ENCODE data around the gene MT2A. TPM values are rescaled to one million over a fixed set of nuclear protein-coding genes. Genes with fewer than 3 reads are reported as not detected.

The MT2A gene
- total RNA-seq, 1 experiment from 2014 or later, result 683 TPM

- no peak for ATAC-seq
- H3F3A ChIP-seq (ENCODE audit: low read length, unreplicated experiment), result no peaks in the 10 kb centered on the region
- ChIA-PET CTCF (interaction anchor here (0.5 kb wide), 1 partner anchor 52 kb away, joined by 7 read pairs; no protein-coding TSS in a partner anchor), POLR2A (ENCODE audit: unreplicated experiment) (no interaction called here)
- H3K9me3 ChIP-seq (ENCODE audit: low read length), result no peaks in the 10 kb centered on the region
- H3K27me3 ChIP-seq (ENCODE audit: low read length), result no peaks in the 10 kb centered on the region
- no peaks in the 10 kb centered on the region for H3K36me3 ChIP-seq (ENCODE audit: low read depth, low read length)
- no peak overlapping the region for H3K4me2 ChIP-seq (ENCODE audit: low read length)
- H3K4me3 ChIP-seq (ENCODE audit: low read length), result no peak overlapping the region
- no peak overlapping the region for H3K9ac ChIP-seq (ENCODE audit: low read length)
- H4K20me1 ChIP-seq (ENCODE audit: low read length), result no peaks in the 10 kb centered on the region
- no peak for TF ChIP-seq CTCF (conservative IDR thresholded peaks at IDR 0.05; ENCODE audit: low read depth, low read length)
- TF ChIP-seq EZH2 (IDR thresholded peaks at IDR 0.05; ENCODE audit: low read length, unreplicated experiment), result no peak
- no peak for TF ChIP-seq EZH2phosphoT487 (IDR thresholded peaks at IDR 0.05; ENCODE audit: borderline replicate concordance, low read length)
- no peak overlapping the region for H3K27ac ChIP-seq (ENCODE audit: low read length)
- H3K79me2 ChIP-seq (ENCODE audit: low read length), result no peaks in the 10 kb centered on the region
- no TSS peak for BruUV-seq (replicated peaks)
- H3K9me2 ChIP-seq (replicated peaks; ENCODE audit: low read length), result no peaks in the 10 kb centered on the region
- no peak overlapping the region for H2AFZ ChIP-seq (ENCODE audit: low read length)
- peaks cover 15% of the 10 kb centered on the region for H3K4me1 ChIP-seq (ENCODE audit: insufficient read depth, low read length)
- intact Hi-C loops (cut with micrococcal nuclease), result no loop called here
- DNase-seq, result no peak
Measured at GRCh38 chr16:56647641-56648431, 39.5 kb downstream of the MT2A start.

GRCh38 chr16:56649271-56649670 lies 40.9 kb downstream of the MT2A start:
- Histone ChIP-seq H3K9ac (ENCODE audit: low read length) (no peak overlapping the region), H2AFZ (ENCODE audit: low read length) (no peak overlapping the region), H3K4me3 (ENCODE audit: low read length) (no peak overlapping the region), H3K36me3 (ENCODE audit: low read depth, low read length) (no peaks in the 10 kb centered on the region), H3K9me2 (replicated peaks; ENCODE audit: low read length) (no peaks in the 10 kb centered on the region), H3K4me1 (ENCODE audit: insufficient read depth, low read length) (peaks cover 15% of the 10 kb centered on the region), H3K4me2 (ENCODE audit: low read length) (peak overlapping the region; percentile 12; the same call in 1 of the 2 replicates), H3K9me3 (ENCODE audit: low read length) (no peaks in the 10 kb centered on the region), H3F3A (ENCODE audit: low read length, unreplicated experiment) (no peaks in the 10 kb centered on the region), H4K20me1 (ENCODE audit: low read length) (no peaks in the 10 kb centered on the region), H3K27ac (ENCODE audit: low read length) (no peak overlapping the region), H3K79me2 (ENCODE audit: low read length) (no peaks in the 10 kb centered on the region), H3K27me3 (ENCODE audit: low read length) (no peaks in the 10 kb centered on the region)
- CTCF ChIA-PET, result interaction anchor here (1.0 kb wide), 1 partner anchor 53 kb away, joined by 3 read pairs; no protein-coding TSS in a partner anchor
- ATAC-seq, result peak; percentile 14; the same call in 1 of the 2 replicates
- no peak for TF ChIP-seq CTCF (conservative IDR thresholded peaks at IDR 0.05; ENCODE audit: low read depth, low read length)
- no peak for TF ChIP-seq EZH2phosphoT487 (IDR thresholded peaks at IDR 0.05; ENCODE audit: borderline replicate concordance, low read length)
- no peak for TF ChIP-seq EZH2 (IDR thresholded peaks at IDR 0.05; ENCODE audit: low read length, unreplicated experiment)
- no peak for DNase-seq
- BruUV-seq (replicated peaks), result no TSS peak
- POLR2A ChIA-PET (ENCODE audit: unreplicated experiment), result interaction anchor here (0.7 kb wide), 1 partner anchor 1179 kb away, joined by 3 read pairs; no protein-coding TSS in a partner anchor
- intact Hi-C loops (cut with micrococcal nuclease), result no loop called here

- POLR2A ChIA-PET (ENCODE audit: unreplicated experiment), result no interaction called here
- CTCF ChIA-PET, result no interaction called here
- Histone ChIP-seq H3K27me3 (ENCODE audit: low read length) (no peaks in the 10 kb centered on the region), H3K79me2 (ENCODE audit: low read length) (no peaks in the 10 kb centered on the region), H3K27ac (ENCODE audit: low read length) (no peak overlapping the region), H3K9ac (ENCODE audit: low read length) (no peak overlapping the region), H4K20me1 (ENCODE audit: low read length) (no peaks in the 10 kb centered on the region), H3K4me1 (ENCODE audit: insufficient read depth, low read length) (peaks cover 15% of the 10 kb centered on the region), H3K4me3 (ENCODE audit: low read length) (no peak overlapping the region), H3K9me3 (ENCODE audit: low read length) (no peaks in the 10 kb centered on the region), H3K4me2 (ENCODE audit: low read length) (peak overlapping the region; percentile 12; the same call in 1 of the 2 replicates), H3F3A (ENCODE audit: low read length, unreplicated experiment) (no peaks in the 10 kb centered on the region), H2AFZ (ENCODE audit: low read length) (no peak overlapping the region), H3K9me2 (replicated peaks; ENCODE audit: low read length) (no peaks in the 10 kb centered on the region), H3K36me3 (ENCODE audit: low read depth, low read length) (no peaks in the 10 kb centered on the region)
- ATAC-seq (peak; percentile 96), DNase-seq (peak; percentile 87)
- no TSS peak for BruUV-seq (replicated peaks)
- no peak for TF ChIP-seq CTCF (conservative IDR thresholded peaks at IDR 0.05; ENCODE audit: low read depth, low read length)
- intact Hi-C loops (cut with micrococcal nuclease), result loop anchor here (10.0 kb wide), 1 partner anchor 45 kb away; the partner anchor contains the start of gene MT2A
Measured at GRCh38 chr16:56649820-56650219, 41.4 kb downstream of the MT2A start.
